Measurements from ENCODE around the gene PHACTR3.

PHACTR3 gene

GRCh38 chr20:59623583-59623982 lies 19.2 kb downstream of the PHACTR3 start:
- DNase-seq: no peak

- no peak for DNase-seq
Measured at GRCh38 chr20:59624401-59624800, 20.1 kb downstream of the PHACTR3 start.

- DNase-seq: no peak
Measured at GRCh38 chr20:59625214-59625922, 21.0 kb downstream of the PHACTR3 start.

GRCh38 chr20:59627298-59627697 lies 23.0 kb downstream of the PHACTR3 start:
- DNase-seq: no peak

- DNase-seq: no peak
Measured at GRCh38 chr20:59628171-59628570, 23.8 kb downstream of the PHACTR3 start.

GRCh38 chr20:59629141-59630045 lies 25.1 kb downstream of the PHACTR3 start:
- no peak for DNase-seq

GRCh38 chr20:59630526-59630925 lies 26.2 kb downstream of the PHACTR3 start:
- no peak for DNase-seq

- no peak for DNase-seq
Measured at GRCh38 chr20:59631751-59632540, 27.6 kb downstream of the PHACTR3 start.

- DNase-seq: no peak
Measured at GRCh38 chr20:59632541-59633113, 28.3 kb downstream of the PHACTR3 start.

GRCh38 chr20:59633656-59634251 lies 29.4 kb downstream of the PHACTR3 start:
- DNase-seq: no peak

GRCh38 chr20:59634435-59635005 lies 30.2 kb downstream of the PHACTR3 start:
- DNase-seq: no peak

- no peak for DNase-seq
Measured at GRCh38 chr20:59636766-59637370, 32.5 kb downstream of the PHACTR3 start.

- no peak for DNase-seq
Measured at GRCh38 chr20:59640267-59640666, 35.9 kb downstream of the PHACTR3 start.

GRCh38 chr20:59643615-59644061 lies 39.3 kb downstream of the PHACTR3 start:
- no peak for DNase-seq

GRCh38 chr20:59644371-59644939 lies 40.1 kb downstream of the PHACTR3 start:
- DNase-seq: no peak

GRCh38 chr20:59645271-59645670 lies 40.9 kb downstream of the PHACTR3 start:
- no peak for DNase-seq

- DNase-seq: no peak
Measured at GRCh38 chr20:59645761-59646171, 41.4 kb downstream of the PHACTR3 start.

- no peak for DNase-seq
Measured at GRCh38 chr20:59646487-59646886, 42.1 kb downstream of the PHACTR3 start.

- DNase-seq: no peak
Measured at GRCh38 chr20:59647271-59647670, 42.9 kb downstream of the PHACTR3 start.

GRCh38 chr20:59648466-59649070 lies 44.2 kb downstream of the PHACTR3 start:
- DNase-seq: no peak

GRCh38 chr20:59650418-59650817 lies 46.1 kb downstream of the PHACTR3 start:
- no peak for DNase-seq
